NCI-H2029 treated with DMSO at 0.1 percent for 48 hours (cell line): ENCODE results near the gene LSAMP.

ENCODE experiments used
- DNase-seq: peaks from one replicate; lab custom pipeline; 2025; lab: John Stamatoyannopoulos, UW

Gene LSAMP

GRCh38 chr3:116429479-116430269, 15.6 kb downstream of the LSAMP start:
- DNase-seq, result no peak

GRCh38 chr3:116426036-116426435, 19.3 kb downstream of the LSAMP start:
- no peak for DNase-seq

- no peak for DNase-seq
Observed at GRCh38 chr3:116425126-116425525, 20.2 kb downstream of the LSAMP start.

- no peak for DNase-seq
Observed at GRCh38 chr3:116423945-116424344, 21.3 kb downstream of the LSAMP start.

GRCh38 chr3:116423374-116423773, 21.9 kb downstream of the LSAMP start:
- DNase-seq, result peak; percentile 19

- no peak for DNase-seq
Observed at GRCh38 chr3:116417151-116417550, 28.1 kb downstream of the LSAMP start.

GRCh38 chr3:116413319-116413718, 32.0 kb downstream of the LSAMP start:
- DNase-seq, result no peak

GRCh38 chr3:116408473-116408872, 36.8 kb downstream of the LSAMP start:
- DNase-seq, result no peak

GRCh38 chr3:116405231-116405630, 40.1 kb downstream of the LSAMP start:
- DNase-seq, result no peak

GRCh38 chr3:116399701-116400226, 45.5 kb downstream of the LSAMP start:
- DNase-seq, result no peak

- DNase-seq, result no peak
Observed at GRCh38 chr3:116394365-116394764, 50.9 kb downstream of the LSAMP start.

- DNase-seq, result no peak
Observed at GRCh38 chr3:116393199-116393598, 52.1 kb downstream of the LSAMP start.

- DNase-seq, result no peak
Observed at GRCh38 chr3:116392291-116392690, 53.0 kb downstream of the LSAMP start.

- no peak for DNase-seq
Observed at GRCh38 chr3:116391296-116392201, 53.7 kb downstream of the LSAMP start.

GRCh38 chr3:116390318-116390717, 55.0 kb downstream of the LSAMP start:
- DNase-seq, result no peak

GRCh38 chr3:116388867-116389385, 56.4 kb downstream of the LSAMP start:
- no peak for DNase-seq

- DNase-seq, result no peak
Observed at GRCh38 chr3:116386168-116386567, 59.1 kb downstream of the LSAMP start.

- DNase-seq, result no peak
Observed at GRCh38 chr3:116384717-116385116, 60.6 kb downstream of the LSAMP start.

- no peak for DNase-seq
Observed at GRCh38 chr3:116378077-116378476, 67.2 kb downstream of the LSAMP start.

- DNase-seq, result no peak
Observed at GRCh38 chr3:116374901-116375300, 70.4 kb downstream of the LSAMP start.

GRCh38 chr3:116367761-116368395, 77.4 kb downstream of the LSAMP start:
- no peak for DNase-seq

- DNase-seq, result no peak
Observed at GRCh38 chr3:116356056-116356455, 89.2 kb downstream of the LSAMP start.
